SH-SY5Y (cell line): Measurements from ENCODE around the gene GATAD1.

Experiments used
- GATA2 ChIP-seq: IDR thresholded peaks from 2 replicates; pipeline ENCODE4 v1.6.1; 2011; ENCODE audit warnings: mild to moderate bottlenecking, low read depth, low read length
- GATA3 ChIP-seq: IDR thresholded peaks from 2 replicates; pipeline ENCODE4 v1.6.1; 2011; ENCODE audit warnings: low read depth, mild to moderate bottlenecking, low read length, moderate library complexity

GRCh38 chr7:92413550-92413949 lies 33.7 kb upstream of the GATAD1 start:
- TF ChIP-seq GATA3 (no peak), GATA2 (no peak)
